ENCODE measurements around the gene NLGN1. TPM values are rescaled to one million over a fixed set of nuclear protein-coding genes. Genes with fewer than 3 reads are reported as not detected.

Gene NLGN1
- total and polyA plus RNA-seq, 2 of the 8 experiments (the other 6 are each of a cell fraction or from before 2014, with no cell fraction given): 7.8 to 14.8 TPM

DNA sequence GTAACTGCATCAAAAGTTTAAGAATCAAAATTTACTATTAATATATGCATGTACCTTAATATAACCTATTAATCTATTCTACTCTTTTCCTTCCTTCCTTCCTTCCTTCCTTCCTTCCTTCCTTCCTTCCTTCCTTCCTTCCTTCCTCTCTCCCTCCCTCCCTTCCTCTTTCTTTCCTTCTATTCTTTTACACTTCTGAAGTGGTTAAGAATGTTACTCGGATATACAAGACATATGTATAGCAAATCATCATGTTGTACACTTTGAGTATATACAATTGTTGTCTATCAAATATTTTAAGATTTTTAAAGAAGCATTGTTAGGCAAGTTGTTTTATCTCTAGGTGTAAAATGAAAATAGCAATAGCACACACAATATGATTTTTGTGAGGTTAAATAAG is 748.5 kb downstream of the NLGN1 start:
- Histone ChIP-seq H2BK12ac (ENCODE audit: low read depth, low read length) (no peak overlapping the region), H3K14ac (ENCODE audit: insufficient read length) (no peak overlapping the region), H2AFZ (ENCODE audit: low read length) (no peak overlapping the region), H3K9ac (replicated peaks in 1 of 4; ENCODE audit: extremely low read depth in 1 of 4, low read depth in 3 of 4, low read length in 3 of 4) (no peak overlapping the region), H4K5ac (ENCODE audit: insufficient read length, low read depth, low read length) (no peak overlapping the region), H3K4ac (replicated peaks; ENCODE audit: insufficient read length, low read depth, low read length) (no peak overlapping the region), H3K4me2 (ENCODE audit: insufficient read depth in 1 of 2, low read depth in 2 of 2, low read length in 2 of 2) (no peak overlapping the region), H2BK120ac (replicated peaks; ENCODE audit: low read depth, low read length) (no peak overlapping the region), H2BK5ac (ENCODE audit: low read depth, low read length) (no peak overlapping the region), H4K91ac (replicated peaks; ENCODE audit: insufficient read length, low read length) (no peak overlapping the region), H3K4me1 (replicated peaks in 1 of 4; ENCODE audit: control insufficient read depth in 3 of 4, insufficient read depth in 4 of 4, low read length in 3 of 4) (no peaks in the 10 kb centered on the region), H2BK15ac (ENCODE audit: low read length) (no peak overlapping the region), H3K56ac (replicated peaks; ENCODE audit: insufficient read length, low read depth, low read length) (no peak overlapping the region), H3K36me3 (ENCODE audit: control insufficient read depth in 2 of 4, insufficient read depth in 4 of 4, low read length in 3 of 4) (no peaks in the 10 kb centered on the region), H3K27ac (ENCODE audit: low read depth, low read length) (no peak overlapping the region), H3K23ac (ENCODE audit: insufficient read length) (no peak overlapping the region), H3K79me2 (ENCODE audit: control insufficient read depth in 1 of 2, insufficient read depth in 2 of 2, low read length in 2 of 2) (no peaks in the 10 kb centered on the region), H2BK20ac (ENCODE audit: low read length) (no peak overlapping the region), H3K18ac (ENCODE audit: extremely low read depth, low read length) (no peak overlapping the region), H3K79me1 (ENCODE audit: low read depth, low read length) (no peaks in the 10 kb centered on the region), H3K9me3 (ENCODE audit: insufficient read depth in 2 of 2, low read depth in 1 of 2, low read length in 1 of 2) (no peaks in the 10 kb centered on the region), H4K8ac (ENCODE audit: extremely low read depth, insufficient read depth, low read length) (no peak overlapping the region), H3K27me3 (replicated peaks in 1 of 4; ENCODE audit: control insufficient read depth in 3 of 4, extremely low read depth in 1 of 4, insufficient read depth in 3 of 4, low read length in 3 of 4) (peaks cover 0 to 1% (median 0%) of the 10 kb centered on the region in 4 experiments; a peak in 1 of 7 replicates), H3K4me3 (ENCODE audit: extremely low read depth in 1 of 4, insufficient read depth in 2 of 4, low read depth in 3 of 4, low read length in 4 of 4) (no peak overlapping the region), H2AK5ac (ENCODE audit: low read depth, low read length) (no peak overlapping the region), H3K23me2 (ENCODE audit: low read depth, low read length) (no peaks in the 10 kb centered on the region), H4K20me1 (replicated peaks in 1 of 2; ENCODE audit: control insufficient read depth in 1 of 2, insufficient read depth in 2 of 2, low read length in 2 of 2) (no peaks in the 10 kb centered on the region)
- 93% methylated on average over 1 of the region's 1 CpG; no CpG with 5 or more reads in 1 of the 2 experiments for WGBS, 2 experiments (ENCODE audit: extremely low coverage in 1 of 2, insufficient coverage in 1 of 2, insufficient read length in 1 of 2, insufficient replicate concordance in 2 of 2, low coverage in 1 of 2, low lambda C conversion rate in 2 of 2, missing lambda C conversion rate in 1 of 2)
- no peak for FAIRE-seq
- CTCF ChIA-PET (ENCODE audit: partially characterized antibody): no interaction called here
- no peak for DNase-seq (ENCODE audit: low read depth in 1 of 2, low spot score in 2 of 2)
- POLR2A ChIA-PET (ENCODE audit: partially characterized antibody): no interaction called here
- no peak for TF ChIP-seq KDM5A (IDR thresholded peaks at IDR 0.05; ENCODE audit: low read length)
- TF ChIP-seq PHF8 (conservative IDR thresholded peaks at IDR 0.05; ENCODE audit: low read depth, low read length): no peak
- TF ChIP-seq, protein P1, sequence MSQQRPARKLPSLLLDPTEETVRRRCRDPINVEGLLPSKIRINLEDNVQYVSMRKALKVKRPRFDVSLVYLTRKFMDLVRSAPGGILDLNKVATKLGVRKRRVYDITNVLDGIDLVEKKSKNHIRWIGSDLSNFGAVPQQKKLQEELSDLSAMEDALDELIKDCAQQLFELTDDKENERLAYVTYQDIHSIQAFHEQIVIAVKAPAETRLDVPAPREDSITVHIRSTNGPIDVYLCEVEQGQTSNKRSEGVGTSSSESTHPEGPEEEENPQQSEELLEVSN (IDR thresholded peaks at IDR 0.05): no peak
- no peak for TF ChIP-seq POLR2AphosphoS5 (IDR thresholded peaks at IDR 0.05; ENCODE audit: low read depth, low read length)
- TF ChIP-seq SP4 (IDR thresholded peaks at IDR 0.05; ENCODE audit: low read length): no peak
- no peak for TF ChIP-seq KDM1A (IDR thresholded peaks at IDR 0.05; ENCODE audit: borderline replicate concordance, low read length)
- TF ChIP-seq NANOG (IDR thresholded peaks at IDR 0.05; ENCODE audit: insufficient read depth, low read depth, low read length, poor library complexity, severe bottlenecking): no peak
- TF ChIP-seq BCL11A (IDR thresholded peaks at IDR 0.05; ENCODE audit: low read depth in 2 of 2, low read length in 2 of 2): no peak
- no peak for TF ChIP-seq SRF (IDR thresholded peaks at IDR 0.05; ENCODE audit: low read depth, low read length)
- TF ChIP-seq POU5F1 (IDR thresholded peaks at IDR 0.05; ENCODE audit: low read depth, low read length): no peak
- TF ChIP-seq EZH2 (IDR thresholded peaks at IDR 0.05; ENCODE audit: low read depth, low read length, severe bottlenecking): no peak
- no peak for TF ChIP-seq BACH1 (IDR thresholded peaks at IDR 0.05; ENCODE audit: low read length)
- TF ChIP-seq NRF1 (IDR thresholded peaks at IDR 0.05; ENCODE audit: low read depth, low read length): no peak
- TF ChIP-seq EP300 (IDR thresholded peaks at IDR 0.05; ENCODE audit: borderline replicate concordance in 1 of 2, low read depth in 2 of 2, low read length in 2 of 2): no peak
